NCI-H69 (cell line): Measurements from ENCODE around the gene COL5A2.

Experiments used
- DNase-seq: peaks from one replicate; lab custom pipeline; 2025; lab: John Stamatoyannopoulos, UW

COL5A2 gene

DNA sequence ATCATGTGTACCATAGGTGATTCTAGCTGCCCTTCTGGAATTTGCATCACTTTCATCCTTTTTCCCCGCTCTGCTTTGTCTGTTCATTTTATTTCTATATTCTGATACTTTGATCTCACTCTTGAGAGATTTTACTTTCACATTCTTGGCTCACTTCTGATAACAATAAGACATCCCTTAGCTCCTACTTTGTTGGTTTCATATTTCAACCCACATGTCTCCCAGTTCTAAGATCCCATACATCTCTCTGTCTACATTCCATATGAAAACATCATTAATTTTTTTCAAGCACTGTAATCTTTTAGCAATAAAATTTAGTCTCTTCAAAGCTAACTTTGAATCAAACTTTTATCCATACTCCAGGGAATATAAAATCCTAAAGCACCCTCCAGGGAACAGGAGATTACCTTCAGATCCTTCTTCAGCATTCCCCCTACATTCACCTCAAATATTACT is 129.8 kb downstream of the COL5A2 start:
- DNase-seq: no peak

DNA sequence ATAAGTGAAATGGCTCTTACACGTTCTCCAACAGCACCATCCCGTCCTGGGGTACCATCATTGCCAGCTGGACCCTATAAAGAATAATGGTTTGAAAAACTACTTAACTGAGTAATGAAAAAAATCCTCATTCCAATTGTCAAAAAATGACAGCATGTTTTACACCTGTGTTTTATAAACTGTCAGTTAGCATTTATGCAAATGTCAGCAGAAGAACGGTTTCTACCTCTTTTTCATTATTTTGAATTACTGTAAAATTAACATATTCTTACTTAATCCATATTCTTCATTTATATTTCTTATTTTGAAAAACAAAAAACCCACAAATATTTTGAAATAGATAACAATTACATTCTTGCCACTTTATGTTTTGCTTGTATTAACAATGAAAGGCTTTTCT is 131.4 kb downstream of the COL5A2 start:
- no peak for DNase-seq

DNA sequence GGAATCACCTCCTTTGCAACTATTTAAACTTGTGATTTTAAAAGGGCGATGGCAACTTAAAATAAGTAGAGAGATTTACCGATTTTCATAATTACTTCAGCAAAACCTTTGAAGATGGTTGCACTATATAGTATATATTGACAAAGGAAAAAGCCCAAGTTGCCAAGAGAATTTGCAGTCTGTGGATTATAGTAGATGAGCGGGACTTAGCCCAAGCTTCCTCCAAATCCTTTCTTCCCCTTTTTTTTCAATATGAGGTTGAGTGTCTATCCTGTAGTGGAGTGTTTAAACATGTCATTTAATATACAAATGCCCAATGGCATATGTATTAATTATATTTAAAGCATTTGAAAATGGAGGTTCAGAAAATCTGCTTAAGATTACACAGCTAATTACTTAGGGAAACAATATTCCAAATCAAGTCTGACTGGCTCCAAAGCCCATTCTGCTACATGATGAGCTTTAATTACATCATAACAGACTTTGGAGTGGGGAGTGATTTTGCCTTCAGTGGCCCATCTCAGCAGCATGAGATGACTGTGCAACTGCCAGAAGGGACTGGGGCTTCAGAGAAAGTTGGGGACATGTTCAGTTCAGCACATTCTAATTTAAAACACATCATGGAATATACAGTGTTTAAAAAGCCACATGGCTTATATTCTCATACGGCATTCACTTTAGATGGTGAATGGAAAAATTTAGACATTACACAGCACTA is 132.2 kb downstream of the COL5A2 start:
- DNase-seq: no peak

DNA sequence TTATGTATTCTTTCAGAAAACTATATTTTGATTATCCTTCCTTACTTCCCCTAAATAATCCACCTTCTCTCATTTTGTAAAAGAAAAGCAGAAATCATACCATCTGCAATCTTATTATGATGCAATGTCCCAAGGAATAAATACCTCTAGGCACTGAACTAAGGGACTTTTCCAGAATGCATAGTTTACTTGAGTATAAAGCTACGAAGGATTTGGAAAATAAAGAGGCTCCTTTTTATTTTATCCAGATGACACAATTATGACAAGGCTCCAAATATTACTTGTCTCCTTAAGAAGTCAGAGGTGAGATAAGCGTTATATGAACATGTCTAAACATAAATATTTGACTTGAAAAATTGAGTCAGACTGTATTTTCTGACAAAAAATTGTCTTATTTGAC is 133.2 kb downstream of the COL5A2 start:
- no peak for DNase-seq

DNA sequence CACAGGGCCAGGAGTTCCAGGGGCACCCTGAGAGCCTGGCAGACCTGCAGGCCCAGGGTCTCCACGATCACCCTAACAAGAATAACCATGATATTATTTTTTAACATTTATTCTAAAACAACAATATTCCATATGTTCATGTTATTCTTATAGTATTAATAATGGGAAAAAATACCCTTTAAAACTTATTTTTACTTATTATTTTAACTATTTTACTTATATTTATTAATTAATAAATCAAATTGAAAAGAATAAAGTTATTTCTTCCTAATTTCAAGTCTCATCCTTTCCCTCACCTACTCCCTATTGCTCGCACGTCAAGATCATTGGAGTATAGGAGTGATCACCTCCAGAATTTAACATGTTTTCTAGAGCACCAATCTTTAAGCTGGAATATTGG is 133.7 kb downstream of the COL5A2 start:
- no peak for DNase-seq

DNA sequence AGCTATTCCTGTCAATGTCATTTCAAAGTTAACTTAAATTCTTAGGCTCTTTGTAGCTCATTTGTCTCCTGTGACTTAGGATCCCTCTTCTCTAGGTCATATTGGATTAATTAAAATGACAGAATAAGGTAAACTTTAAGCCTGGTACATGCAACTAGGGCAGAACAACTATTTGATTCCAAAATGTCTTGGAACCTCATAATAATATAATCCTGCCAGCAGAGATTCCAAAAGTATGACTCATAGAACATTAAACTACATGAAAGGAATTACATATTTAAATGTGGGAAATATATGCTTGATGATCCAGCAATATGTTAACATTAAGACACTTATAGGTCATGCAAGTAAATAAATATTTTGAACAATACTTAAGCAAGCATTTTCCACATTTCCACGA is 142.0 kb downstream of the COL5A2 start:
- DNase-seq: no peak

DNA sequence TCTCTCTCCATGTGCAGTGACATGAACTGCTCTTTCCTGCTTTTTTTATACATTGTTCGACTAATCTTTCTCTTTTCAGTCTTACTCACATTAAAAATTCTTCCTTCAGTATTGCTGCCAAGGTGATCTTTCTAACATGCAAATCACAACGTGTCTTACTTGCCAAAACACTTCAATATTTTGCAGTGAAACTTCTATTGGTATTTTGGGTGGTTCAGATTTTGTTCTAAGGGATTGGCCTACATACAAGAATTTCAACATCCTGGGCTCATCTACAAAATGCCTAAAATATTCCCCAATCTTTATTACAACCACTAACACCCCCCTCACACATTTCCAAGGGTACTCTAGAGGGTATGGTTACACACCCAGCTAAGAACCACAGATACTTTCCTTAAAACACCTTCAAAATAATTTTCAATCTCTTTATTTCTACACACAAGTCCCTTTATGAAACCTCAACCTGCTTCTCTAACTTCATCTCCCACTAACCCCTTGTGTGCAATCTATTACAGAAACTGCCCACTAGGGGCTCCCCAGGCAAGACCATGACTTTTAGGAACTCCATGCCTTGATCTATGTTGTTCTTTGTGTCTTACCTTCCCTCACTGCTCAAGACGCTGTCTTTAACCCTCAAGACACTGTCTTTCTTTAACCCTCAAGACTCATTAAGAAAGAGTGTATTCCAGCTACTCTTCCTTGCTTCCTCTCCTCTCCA is 154.5 kb downstream of the COL5A2 start:
- DNase-seq: peak; percentile 21

DNA sequence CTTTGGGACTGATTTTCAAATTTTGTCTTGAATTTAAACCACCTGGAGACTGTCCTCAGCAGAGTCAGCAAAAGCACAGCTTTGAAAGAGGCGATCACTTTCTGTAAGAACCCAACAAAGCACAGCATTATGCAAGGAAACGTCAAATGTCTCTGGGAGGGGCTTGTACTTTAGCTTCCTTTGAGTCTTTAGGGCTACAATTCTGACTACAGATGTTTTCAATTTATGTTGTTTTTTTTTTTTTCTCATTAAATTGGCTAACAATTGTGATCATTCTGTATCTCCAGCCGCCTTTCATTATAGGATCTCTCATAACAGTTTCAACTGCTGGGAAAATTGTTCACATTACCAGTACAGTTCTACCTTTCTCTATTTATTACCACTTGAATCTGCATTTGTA is 157.1 kb downstream of the COL5A2 start:
- DNase-seq: no peak

DNA sequence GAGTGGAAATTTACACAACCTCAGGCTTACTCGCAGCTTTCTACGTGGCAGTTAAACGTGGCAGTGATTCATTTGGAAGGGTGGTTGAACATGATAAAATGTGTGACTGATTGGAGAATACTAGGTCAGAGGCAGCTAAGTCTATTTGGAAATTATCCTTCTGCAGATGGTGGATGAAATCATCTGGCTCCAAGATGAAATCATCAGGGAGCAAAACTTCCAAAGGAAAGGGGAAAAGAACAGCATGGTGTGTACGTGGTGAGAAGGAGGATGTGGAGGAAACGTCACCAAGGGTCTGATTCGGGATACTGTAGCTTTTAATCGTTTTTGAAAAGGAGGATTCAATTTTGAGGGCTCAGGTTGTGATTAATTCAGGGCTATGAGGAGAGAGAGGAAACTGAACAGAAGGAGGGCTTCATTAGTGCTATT is 157.5 kb downstream of the COL5A2 start:
- no peak for DNase-seq

DNA sequence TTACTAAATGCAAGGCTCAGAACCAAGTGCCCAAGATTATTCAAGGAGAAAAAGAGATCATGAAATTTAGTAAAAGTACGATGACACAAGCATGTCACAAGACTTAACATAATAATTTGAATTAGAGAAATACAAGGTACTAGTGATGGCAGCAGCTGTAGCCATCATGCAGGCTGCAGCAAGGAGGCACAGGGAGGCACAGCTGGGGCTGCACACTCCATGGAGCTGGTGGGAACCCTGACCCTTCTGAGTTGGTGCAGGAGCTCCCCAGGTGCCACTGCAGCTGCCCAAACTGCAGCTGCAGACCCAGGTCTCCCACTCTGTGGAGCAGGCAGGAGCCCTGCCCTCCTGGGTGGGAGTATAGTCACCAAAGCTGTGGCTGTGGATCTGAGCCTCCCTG is 159.4 kb downstream of the COL5A2 start:
- DNase-seq: no peak

DNA sequence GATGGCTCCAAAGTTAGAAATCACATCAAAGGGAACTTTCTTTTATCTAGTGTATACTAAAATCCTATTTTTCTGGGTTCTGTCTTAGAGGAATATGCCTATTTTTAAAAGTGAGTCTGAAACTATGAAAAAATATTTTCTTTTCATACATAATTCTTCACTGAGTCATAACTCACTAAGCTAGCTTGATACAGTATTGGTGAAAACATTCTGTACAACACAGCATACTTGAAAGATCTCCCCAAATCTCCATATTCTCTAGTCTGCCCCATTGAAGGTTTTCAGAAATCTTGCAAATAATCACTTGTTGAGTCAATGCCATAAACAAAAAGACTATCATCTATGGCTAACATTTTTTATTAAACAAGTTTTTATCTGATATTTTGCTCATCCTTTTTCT is 160.9 kb downstream of the COL5A2 start:
- no peak for DNase-seq

DNA sequence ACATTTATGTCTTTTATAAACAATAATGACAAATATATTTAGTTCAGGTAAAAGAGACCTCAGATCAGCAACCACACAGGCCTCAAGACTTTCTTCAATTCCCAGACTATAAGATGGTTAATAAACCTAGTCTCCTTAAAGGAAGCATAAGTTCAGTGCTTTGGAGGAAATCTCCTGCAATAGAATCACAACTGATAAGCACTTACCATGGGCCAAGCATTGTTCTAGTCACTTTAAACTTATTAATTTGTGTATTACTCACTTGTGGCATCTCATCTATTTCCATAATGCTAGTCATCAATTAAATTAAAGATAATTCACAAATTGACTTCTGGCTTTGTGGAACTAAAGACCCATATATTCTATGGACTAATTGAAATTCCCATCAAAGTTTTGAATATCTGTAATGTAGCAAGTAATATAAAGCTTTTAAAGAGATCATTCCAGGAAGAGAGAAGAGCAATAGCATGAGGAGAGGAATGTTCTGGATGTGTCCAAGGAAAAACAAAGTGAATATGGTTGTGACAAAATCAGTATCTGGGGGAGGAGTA is 163.2 kb downstream of the COL5A2 start:
- no peak for DNase-seq

DNA sequence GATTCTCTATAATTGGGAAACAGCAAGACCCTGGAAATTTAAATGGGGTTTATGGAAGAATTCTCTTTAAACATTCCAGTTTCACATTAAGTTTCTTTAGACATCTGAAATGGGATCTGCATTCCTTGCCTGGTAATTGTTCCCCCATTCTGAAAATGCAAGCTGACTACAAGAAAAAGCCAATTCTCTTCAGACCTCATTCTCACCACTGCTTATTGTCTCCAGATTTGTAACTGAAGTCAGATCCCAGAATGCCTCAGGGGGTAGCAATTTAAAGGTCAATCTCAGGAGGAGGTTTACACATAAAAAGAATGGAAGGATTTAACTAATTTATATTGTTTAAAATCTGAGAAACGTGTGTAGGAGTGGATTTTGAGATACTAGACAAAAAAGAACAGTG is 164.2 kb downstream of the COL5A2 start:
- no peak for DNase-seq

DNA sequence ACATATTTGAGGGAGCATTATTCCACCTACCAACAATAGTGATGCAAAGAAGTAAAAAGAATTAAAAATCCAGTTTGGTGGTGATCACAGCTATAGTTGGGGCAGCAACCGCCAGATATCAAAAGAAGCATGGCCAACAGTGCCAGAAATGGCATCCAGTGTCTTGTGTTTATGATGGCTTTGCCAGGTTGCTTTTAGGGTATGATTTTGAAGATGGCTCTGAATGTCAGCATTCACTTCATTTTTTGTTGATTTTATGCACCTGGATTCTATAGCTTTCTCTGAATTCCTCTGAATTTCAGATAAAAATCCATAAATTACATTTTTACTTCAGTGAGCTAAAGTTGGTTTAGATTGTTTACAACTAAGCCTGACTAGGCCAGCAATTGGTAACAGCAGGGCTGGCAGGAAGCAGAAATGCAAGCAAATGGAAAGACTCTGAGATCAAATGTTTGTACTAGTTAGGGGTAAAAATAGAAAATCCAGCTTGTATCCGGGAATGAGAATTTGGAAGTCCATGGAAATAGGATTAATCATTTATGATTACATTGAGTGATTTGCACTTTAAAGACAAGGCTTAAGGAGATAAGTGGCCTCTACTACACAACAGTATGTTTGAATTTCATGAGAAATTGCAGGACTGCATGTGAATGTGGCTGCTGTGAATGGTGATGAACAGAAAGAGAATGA is 165.0 kb downstream of the COL5A2 start:
- DNase-seq: no peak

DNA sequence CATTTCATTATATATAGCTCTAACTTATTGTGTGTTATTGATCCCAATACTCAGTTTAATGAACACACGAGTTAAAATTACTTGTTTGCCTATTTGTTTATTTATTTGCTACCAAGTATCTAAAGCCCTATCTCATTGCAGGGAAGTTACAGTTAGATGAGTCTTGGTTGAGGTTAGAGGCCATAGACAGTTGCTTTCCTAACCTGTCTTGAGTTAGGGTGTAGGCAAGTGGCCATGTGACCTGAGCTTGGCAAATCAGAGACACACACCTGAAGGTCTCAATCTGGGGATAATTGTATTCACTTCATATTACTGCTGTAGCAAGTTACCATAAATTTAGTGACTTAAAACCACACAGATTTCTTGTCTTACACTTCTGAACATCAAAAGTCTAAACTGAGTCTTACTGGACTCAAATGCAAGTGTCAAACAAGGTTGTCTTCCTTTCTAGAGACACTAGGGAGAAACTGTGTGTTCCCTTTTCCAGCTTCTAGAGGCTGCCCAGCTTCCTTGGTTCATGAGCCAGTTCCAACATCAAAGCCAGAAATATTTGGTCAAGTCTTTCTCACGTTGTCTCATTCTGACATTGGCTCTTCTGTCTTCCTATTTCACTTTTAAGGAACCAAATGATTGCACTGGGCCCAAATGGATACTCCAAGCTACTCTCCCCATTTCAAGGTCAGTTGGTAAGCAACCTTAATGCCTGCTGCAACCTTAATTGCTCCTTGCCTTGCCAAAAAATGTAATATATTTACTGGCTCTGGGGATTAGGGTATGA is 165.7 kb downstream of the COL5A2 start:
- no peak for DNase-seq

DNA sequence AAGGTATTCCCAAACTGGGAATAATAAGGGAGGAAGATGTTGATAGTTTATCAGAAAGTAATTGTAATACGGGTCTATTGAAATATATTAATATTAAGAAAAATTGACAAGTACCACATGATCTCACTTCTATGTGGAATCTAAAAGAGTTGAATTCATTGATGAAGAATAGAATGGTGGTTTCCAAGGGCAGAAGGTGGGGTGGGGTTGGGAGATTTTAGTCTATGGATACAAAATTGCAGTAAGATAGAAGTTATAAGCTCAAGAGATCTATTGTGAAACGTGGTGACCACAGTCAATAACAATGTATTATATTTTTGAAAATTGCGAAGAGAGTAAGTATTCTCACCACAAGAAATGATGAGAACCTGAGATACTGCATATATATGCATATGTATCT is 166.5 kb downstream of the COL5A2 start:
- DNase-seq: no peak

DNA sequence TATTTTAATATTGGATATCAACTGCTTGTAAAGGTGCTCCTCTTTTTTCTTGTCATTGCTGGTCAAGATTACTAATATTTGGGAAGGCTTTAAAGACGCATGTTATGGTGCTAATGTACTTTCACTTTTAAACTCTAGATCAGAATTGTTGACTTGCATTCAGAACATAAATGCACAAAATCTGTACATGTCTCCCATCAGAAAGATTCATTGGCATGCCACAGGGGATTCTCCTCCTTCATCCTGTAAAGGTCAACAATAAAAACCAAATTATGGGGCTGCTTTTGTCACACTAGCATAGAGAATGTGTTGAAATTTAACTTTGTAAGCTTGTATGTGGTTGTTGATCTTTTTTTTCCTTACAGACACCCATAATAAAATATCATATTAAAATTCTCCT is 167.2 kb downstream of the COL5A2 start:
- no peak for DNase-seq

DNA sequence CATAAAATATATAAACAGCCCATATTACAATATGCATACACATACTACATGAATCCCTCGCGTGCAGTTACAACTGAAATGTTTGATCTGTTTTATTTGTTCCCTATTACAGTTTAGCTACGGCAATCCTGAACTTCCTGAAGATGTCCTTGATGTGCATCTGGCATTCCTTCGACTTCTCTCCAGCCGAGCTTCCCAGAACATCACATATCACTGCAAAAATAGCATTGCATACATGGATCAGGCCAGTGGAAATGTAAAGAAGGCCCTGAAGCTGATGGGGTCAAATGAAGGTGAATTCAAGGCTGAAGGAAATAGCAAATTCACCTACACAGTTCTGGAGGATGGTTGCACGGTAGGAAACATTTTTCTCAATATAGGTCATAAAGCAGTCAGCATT is 169.0 kb downstream of the COL5A2 start:
- DNase-seq: no peak

DNA sequence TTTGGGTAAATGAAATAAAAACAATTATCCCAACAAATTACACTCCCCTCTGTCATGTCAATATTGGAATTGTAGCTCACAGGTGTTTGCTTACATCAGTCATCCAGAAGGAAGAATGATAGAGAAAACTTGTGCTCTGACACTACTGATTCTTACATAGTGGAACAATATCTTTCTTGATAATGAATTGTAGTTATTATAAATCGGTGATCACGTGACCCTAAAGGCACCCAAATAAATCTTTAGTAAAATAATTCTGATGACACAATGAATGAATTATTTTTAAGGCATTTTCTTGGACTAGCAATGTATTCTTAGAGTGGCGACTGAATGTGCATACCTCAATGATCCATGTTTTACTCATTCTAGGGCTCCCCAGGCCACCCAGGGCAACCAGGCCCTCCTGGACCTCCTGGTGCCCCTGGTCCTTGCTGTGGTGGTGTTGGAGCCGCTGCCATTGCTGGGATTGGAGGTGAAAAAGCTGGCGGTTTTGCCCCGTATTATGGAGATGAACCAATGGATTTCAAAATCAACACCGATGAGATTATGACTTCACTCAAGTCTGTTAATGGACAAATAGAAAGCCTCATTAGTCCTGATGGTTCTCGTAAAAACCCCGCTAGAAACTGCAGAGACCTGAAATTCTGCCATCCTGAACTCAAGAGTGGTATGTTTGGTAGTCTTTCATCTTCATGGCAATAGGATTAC is 170.9 kb downstream of the COL5A2 start:
- DNase-seq: peak; percentile 34

DNA sequence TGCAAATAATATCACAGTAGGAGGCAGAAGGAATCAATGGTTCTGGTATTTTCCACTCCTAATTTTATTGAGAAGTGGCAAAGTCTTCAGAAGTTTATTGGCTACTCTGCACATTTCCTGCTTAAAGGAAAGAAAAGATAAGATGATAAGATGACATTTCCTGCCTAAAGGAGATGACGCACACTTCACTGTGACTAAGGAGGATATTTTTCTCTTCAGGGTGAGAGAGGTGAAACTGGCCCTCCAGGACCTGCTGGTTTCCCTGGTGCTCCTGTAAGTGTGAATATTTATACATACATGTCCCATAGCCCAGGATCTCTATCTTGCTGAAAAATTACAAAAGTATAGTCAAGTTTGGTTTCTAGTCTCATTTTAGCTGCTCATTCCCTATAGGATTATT is 177.5 kb downstream of the COL5A2 start:
- DNase-seq: no peak

DNA sequence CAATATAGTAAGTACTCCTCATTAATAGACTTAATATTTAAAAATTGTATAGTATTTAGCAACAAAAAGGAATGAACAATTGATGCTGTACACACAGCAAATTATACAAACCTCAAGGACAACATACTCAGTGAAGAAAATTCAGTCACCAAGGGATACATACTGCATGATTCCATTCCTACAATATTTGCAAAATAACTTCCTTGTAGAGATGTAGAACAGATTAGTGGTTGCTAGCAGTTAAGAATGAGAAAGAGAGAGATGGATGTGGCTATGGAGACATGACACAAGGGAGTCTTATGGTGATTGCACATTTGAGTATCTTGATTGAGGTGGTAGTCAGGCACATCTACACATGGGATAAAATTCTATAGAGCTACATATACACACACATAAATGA is 179.3 kb downstream of the COL5A2 start:
- DNase-seq: no peak
